Fibroblast of lung (primary cell): Measurements from ENCODE around the gene FAM222A. TPM values are rescaled to one million over a fixed set of nuclear protein-coding genes. Genes with fewer than 3 reads are reported as not detected.

ENCODE experiments used
- DNase-seq, 2 donors: peaks; one replicate each; pipeline versions ENCODE4 v3.0.0 to v3.0.0-alpha.2; 2010; ENCODE audit warnings: low read depth in 2 of 2
- H2AFZ ChIP-seq: 2 replicates; pipeline ENCODE4 v1.5.1; 2012; ENCODE audit warnings: low read length, control low read depth, inconsistent platforms
- H3K27ac ChIP-seq: 2 replicates; pipeline ENCODE4 v1.5.1; 2011; ENCODE audit warnings: low read length, control low read depth; ENCODE audit not compliant: insufficient read depth
- H3K27me3 ChIP-seq: 2 replicates; pipeline ENCODE4 v1.5.1; 2011; ENCODE audit warnings: mild to moderate bottlenecking, low read length; ENCODE audit not compliant: control insufficient read depth, insufficient read depth
- H3K36me3 ChIP-seq: 2 replicates; pipeline ENCODE4 v1.5.1; 2011; ENCODE audit warnings: low read length; ENCODE audit not compliant: control insufficient read depth, insufficient read depth
- H3K4me1 ChIP-seq: 2 replicates; pipeline ENCODE4 v1.5.1; 2011; ENCODE audit warnings: low read length; ENCODE audit not compliant: control insufficient read depth, insufficient read depth; ENCODE audit errors: extremely low read depth
- H3K4me2 ChIP-seq: 2 replicates; pipeline ENCODE4 v1.5.1; 2011; ENCODE audit warnings: low read length, control low read depth; ENCODE audit not compliant: insufficient read depth; ENCODE audit errors: extremely low read depth
- H3K4me3 ChIP-seq, 4 experiments: fragments of 200-600 bp in 1 of 4; sonication (generic) in 1 of 4; replicated peaks in 1 of 4; 2 replicates each; pipeline ENCODE4 v1.5.1; 2011 to 2016; ENCODE audit warnings: low read length in 4 of 4, low read depth in 3 of 4, mild to moderate bottlenecking in 3 of 4, control low read depth in 2 of 4, inconsistent platforms in 1 of 4, mixed read lengths in 1 of 4; ENCODE audit not compliant: insufficient read depth in 1 of 4; ENCODE audit errors: control extremely low read depth in 1 of 4
- H3K79me2 ChIP-seq: 2 replicates; pipeline ENCODE4 v1.5.1; 2012; ENCODE audit warnings: mild to moderate bottlenecking, low read length, inconsistent platforms; ENCODE audit not compliant: control insufficient read depth, insufficient read depth
- H3K9ac ChIP-seq: 2 replicates; pipeline ENCODE4 v1.5.1; 2011; ENCODE audit warnings: mild to moderate bottlenecking, low read length, control low read depth; ENCODE audit not compliant: insufficient read depth
- H3K9me3 ChIP-seq: 2 replicates; pipeline ENCODE4 v1.5.1; 2012; ENCODE audit warnings: low read depth, low read length; ENCODE audit not compliant: control insufficient read depth, insufficient read depth
- H4K20me1 ChIP-seq: 2 replicates; pipeline ENCODE4 v1.5.1; 2011; ENCODE audit warnings: low read length; ENCODE audit not compliant: control insufficient read depth, insufficient read depth; ENCODE audit errors: extremely low read depth
- CTCF ChIP-seq, 2 donors: IDR thresholded peaks in 1 of 2; conservative IDR thresholded peaks in 1 of 2; 1 replicate in 1 of 2; 2 replicates in 1 of 2; pipeline ENCODE4 v1.5.1; 2011 to 2012; ENCODE audit warnings: low read length in 2 of 2, control low read depth in 1 of 2, inconsistent platforms in 1 of 2, low read depth in 1 of 2, mild to moderate bottlenecking in 1 of 2
- EZH2 ChIP-seq: IDR thresholded peaks from 2 replicates; pipeline ENCODE4 v1.5.1; 2012; ENCODE audit warnings: low read length, control low read depth, mild to moderate bottlenecking; ENCODE audit errors: missing control alignments
- polyA plus RNA-seq, 2 donors: library from polyadenylated mRNA; depleted of rRNA in 1 of 2; stranded (reverse) in 1 of 2; unstranded in 1 of 2; fragments of >200 nt; gene quantifications; 2 replicates each; pipeline ENCODE4 v1.2.1, GENCODE V29; 2011 to 2012; ENCODE audit warnings: missing spikeins in 1 of 2
- total RNA-seq: library from RNA; depleted of rRNA; stranded (reverse); fragments of >200 nt; gene quantifications from 2 replicates; pipeline ENCODE4 v1.2.1, GENCODE V29; 2014

FAM222A gene
- total and polyA plus RNA-seq, 2 donors (not counting 1 experiment from before 2014, with no cell fraction given), result 0.05 TPM; not detected in 1

- Histone ChIP-seq H3K36me3 (no peaks in the 10 kb centered on the region), H3K4me1 (no peaks in the 10 kb centered on the region), H3K27me3 (peaks cover 22% of the 10 kb centered on the region), H3K9ac (no peak overlapping the region), H3K4me3 (no peak overlapping the region), H3K27ac (no peak overlapping the region), H4K20me1 (no peaks in the 10 kb centered on the region), H2AFZ (no peak overlapping the region), H3K79me2 (no peaks in the 10 kb centered on the region), H3K4me2 (no peak overlapping the region), H3K9me3 (no peaks in the 10 kb centered on the region)
- DNase-seq, result no peak
- TF ChIP-seq CTCF (conservative IDR thresholded peaks at IDR 0.05 in 1 of 2, IDR thresholded peaks at IDR 0.05 in 1 of 2; ENCODE audit: low read depth in 1 of 2, low read length in 2 of 2) (no peak), EZH2 (no peak)
Observed at GRCh38 chr12:109722022-109722720, 8.5 kb downstream of the FAM222A start.

GRCh38 chr12:109722721-109723094, 9.1 kb downstream of the FAM222A start:
- Histone ChIP-seq H3K4me3 (no peak overlapping the region), H3K36me3 (no peaks in the 10 kb centered on the region), H3K27me3 (peaks cover 18% of the 10 kb centered on the region), H2AFZ (no peak overlapping the region), H3K4me2 (no peak overlapping the region), H3K9me3 (no peaks in the 10 kb centered on the region), H3K27ac (no peak overlapping the region), H3K79me2 (no peaks in the 10 kb centered on the region), H3K9ac (no peak overlapping the region), H3K4me1 (no peaks in the 10 kb centered on the region), H4K20me1 (no peaks in the 10 kb centered on the region)
- TF ChIP-seq CTCF (conservative IDR thresholded peaks at IDR 0.05 in 1 of 2, IDR thresholded peaks at IDR 0.05 in 1 of 2; ENCODE audit: low read depth in 1 of 2, low read length in 2 of 2) (no peak), EZH2 (no peak)
- no peak for DNase-seq

GRCh38 chr12:109723311-109723881, 9.8 kb downstream of the FAM222A start:
- no peak overlapping the region for H3K9ac ChIP-seq
- no peak overlapping the region for H3K27ac ChIP-seq
- TF ChIP-seq CTCF (conservative IDR thresholded peaks at IDR 0.05 in 1 of 2, IDR thresholded peaks at IDR 0.05 in 1 of 2; ENCODE audit: low read depth in 1 of 2, low read length in 2 of 2), result no peak
- no peak for TF ChIP-seq EZH2
- H3K27me3 ChIP-seq, result peaks cover 13% of the 10 kb centered on the region
- no peaks in the 10 kb centered on the region for H3K79me2 ChIP-seq
- no peaks in the 10 kb centered on the region for H4K20me1 ChIP-seq
- H2AFZ ChIP-seq, result no peak overlapping the region
- H3K36me3 ChIP-seq, result no peaks in the 10 kb centered on the region
- no peaks in the 10 kb centered on the region for H3K9me3 ChIP-seq
- no peaks in the 10 kb centered on the region for H3K4me1 ChIP-seq
- H3K4me3 ChIP-seq, result no peak overlapping the region
- H3K4me2 ChIP-seq, result no peak overlapping the region
- no peak for DNase-seq
